BLaER1 (cell line): ENCODE data around the gene TNPO2.
A peak's percentile ranks its signal among the peaks of the same experiment; 100 is the strongest.
"Not testable (repeated sequence)": the region's sequence is repeated elsewhere in the genome, so short reads cannot be mapped to it uniquely, and the experiment has no call there.

Experiments used
- H3K27ac ChIP-seq: shearing (Covaris generic); formaldehyde crosslinking; 2 replicates; pipeline ENCODE4 v1.8.1; 2022
- H3K27me3 ChIP-seq: shearing (Covaris generic); formaldehyde crosslinking; 2 replicates; pipeline ENCODE4 v1.8.1; 2022
- H3K36me3 ChIP-seq: shearing (Covaris generic); formaldehyde crosslinking; 2 replicates; pipeline ENCODE4 v1.8.1; 2022
- H3K4me1 ChIP-seq: shearing (Covaris generic); formaldehyde crosslinking; 2 replicates; pipeline ENCODE4 v1.8.1; 2022
- H3K4me2 ChIP-seq: shearing (Covaris generic); formaldehyde crosslinking; 2 replicates; pipeline ENCODE4 v1.8.1; 2022
- H3K4me3 ChIP-seq: shearing (Covaris generic); formaldehyde crosslinking; 2 replicates; pipeline ENCODE4 v1.8.1; 2022
- H3K9ac ChIP-seq: shearing (Covaris generic); formaldehyde crosslinking; 2 replicates; pipeline ENCODE4 v1.8.1; 2022
- H3K9me3 ChIP-seq: shearing (Covaris generic); formaldehyde crosslinking; 2 replicates; pipeline ENCODE4 v1.8.1; 2022
- H4K20me1 ChIP-seq: shearing (Covaris generic); formaldehyde crosslinking; 2 replicates; pipeline ENCODE4 v1.8.1; 2022
- Cebpa-rat ChIP-seq: shearing (Covaris generic); IDR thresholded peaks from 2 replicates; pipeline ENCODE4 v1.8.1; 2022

The TNPO2 gene

GRCh38 chr19:12745166-12745897 lies 21.6 kb upstream of the TNPO2 start:
- Histone ChIP-seq H3K27ac (0 out of 2 replicates have a peak overlapping the region, but pooled peaks have one; percentile 9), H3K4me2 (peak overlapping the region; percentile 64), H3K36me3 (peaks cover 73% of the 10 kb centered on the region), H3K9me3 (peaks cover 16% of the 10 kb centered on the region), H3K9ac (peak overlapping the region; percentile 50; the same call in 1 of the 2 replicates), H4K20me1 (peaks cover 12% of the 10 kb centered on the region; the same call in 1 of the 2 replicates), H3K4me3 (no peak overlapping the region), H3K27me3 (no peaks in the 10 kb centered on the region), H3K4me1 (peaks cover 48% of the 10 kb centered on the region)
- TF ChIP-seq Cebpa-rat = no peak

GRCh38 chr19:12737835-12738351 lies 14.2 kb upstream of the TNPO2 start:
- Histone ChIP-seq H3K36me3 (peaks cover 43% of the 10 kb centered on the region), H3K4me2 (peak overlapping the region; percentile 95), H3K4me3 (peak overlapping the region; percentile 87), H3K4me1 (peaks cover 41% of the 10 kb centered on the region), H3K9ac (peak overlapping the region; percentile 88), H3K27me3 (no peaks in the 10 kb centered on the region), H4K20me1 (peaks cover 13% of the 10 kb centered on the region), H3K9me3 (no peaks in the 10 kb centered on the region), H3K27ac (peak overlapping the region; percentile 98)
- no peak for TF ChIP-seq Cebpa-rat

- Histone ChIP-seq H3K27ac (peak within 1 kb of the TSS; percentile 98), H3K27me3 (no peaks in the 10 kb centered on the region), H3K36me3 (peaks cover 43% of the 10 kb centered on the region), H3K4me2 (peak within 1 kb of the TSS; percentile 95), H4K20me1 (peaks cover 20% of the 10 kb centered on the region), H3K9me3 (no peaks in the 10 kb centered on the region), H3K4me1 (peaks cover 45% of the 10 kb centered on the region), H3K9ac (peak within 1 kb of the TSS; percentile 88), H3K4me3 (peak within 1 kb of the TSS; percentile 87)
- TF ChIP-seq Cebpa-rat = no peak
Measured at GRCh38 chr19:12736995-12737834, 13.5 kb upstream of the TNPO2 start, which contains the start of gene GET3. GET3 (plus strand) TSS chr19:12737497; CDS start chr19:12737506, 9 bp downstream.

- peaks cover 71% of the 10 kb centered on the region for H3K4me1 ChIP-seq
- peak overlapping the region; percentile 98 for H3K9ac ChIP-seq
- H3K36me3 ChIP-seq = peaks cover 45% of the 10 kb centered on the region
- peak overlapping the region; percentile 99 for H3K27ac ChIP-seq
- H3K4me3 ChIP-seq = peak overlapping the region; percentile 87
- no peaks in the 10 kb centered on the region for H3K9me3 ChIP-seq
- no peaks in the 10 kb centered on the region for H3K27me3 ChIP-seq
- H4K20me1 ChIP-seq = peaks cover 56% of the 10 kb centered on the region
- H3K4me2 ChIP-seq = peak overlapping the region; percentile 97
- TF ChIP-seq Cebpa-rat = no peak
Measured at GRCh38 chr19:12733369-12734214, 9.9 kb upstream of the TNPO2 start.

GRCh38 chr19:12731337-12731736 lies 7.6 kb upstream of the TNPO2 start:
- Histone ChIP-seq H3K4me1 (peaks cover 56% of the 10 kb centered on the region), H3K27me3 (no peaks in the 10 kb centered on the region), H3K9ac (no peak overlapping the region), H3K27ac (no peak overlapping the region), H3K36me3 (peaks cover 64% of the 10 kb centered on the region), H3K4me2 (peak overlapping the region; percentile 9), H3K9me3 (no peaks in the 10 kb centered on the region), H3K4me3 (no peak overlapping the region), H4K20me1 (peaks cover 57% of the 10 kb centered on the region)
- TF ChIP-seq Cebpa-rat = no peak

- peak overlapping the region; percentile 26; the same call in 1 of the 2 replicates for H3K27ac ChIP-seq
- no peak for TF ChIP-seq Cebpa-rat
- H3K36me3 ChIP-seq = peaks cover 64% of the 10 kb centered on the region
- H3K9me3 ChIP-seq = no peaks in the 10 kb centered on the region
- peak overlapping the region; percentile 2 for H3K4me2 ChIP-seq
- peaks cover 57% of the 10 kb centered on the region for H4K20me1 ChIP-seq
- no peak overlapping the region for H3K4me3 ChIP-seq
- H3K4me1 ChIP-seq = peaks cover 43% of the 10 kb centered on the region
- no peak overlapping the region for H3K9ac ChIP-seq
- no peaks in the 10 kb centered on the region for H3K27me3 ChIP-seq
Measured at GRCh38 chr19:12730064-12730463, 6.3 kb upstream of the TNPO2 start.

GRCh38 chr19:12727745-12728433 lies 4.2 kb upstream of the TNPO2 start:
- H3K9ac ChIP-seq = no peak overlapping the region
- H3K4me3 ChIP-seq = no peak overlapping the region
- H3K27ac ChIP-seq = no peak overlapping the region
- peaks cover 44% of the 10 kb centered on the region for H4K20me1 ChIP-seq
- H3K9me3 ChIP-seq = no peaks in the 10 kb centered on the region
- peaks cover 64% of the 10 kb centered on the region for H3K36me3 ChIP-seq
- TF ChIP-seq Cebpa-rat = no peak
- H3K27me3 ChIP-seq = no peaks in the 10 kb centered on the region
- H3K4me1 ChIP-seq = peaks cover 42% of the 10 kb centered on the region
- H3K4me2 ChIP-seq = no peak overlapping the region

GRCh38 chr19:12726988-12727316 lies 3.2 kb upstream of the TNPO2 start:
- no peaks in the 10 kb centered on the region for H3K9me3 ChIP-seq
- H3K9ac ChIP-seq = no peak overlapping the region
- peaks cover 33% of the 10 kb centered on the region for H3K4me1 ChIP-seq
- no peak for TF ChIP-seq Cebpa-rat
- no peaks in the 10 kb centered on the region for H3K27me3 ChIP-seq
- peaks cover 55% of the 10 kb centered on the region for H3K36me3 ChIP-seq
- H3K4me3 ChIP-seq = no peak overlapping the region
- H4K20me1 ChIP-seq = peaks cover 34% of the 10 kb centered on the region
- no peak overlapping the region for H3K27ac ChIP-seq
- no peak overlapping the region for H3K4me2 ChIP-seq

- H3K27me3 ChIP-seq, H3K27ac ChIP-seq, H3K9me3 ChIP-seq, H3K4me2 ChIP-seq, H3K9ac ChIP-seq, H3K4me3 ChIP-seq: not testable (repeated sequence)
- H4K20me1 ChIP-seq = peaks cover 34% of the 10 kb centered on the region
- H3K4me1 ChIP-seq = peaks cover 21% of the 10 kb centered on the region
- H3K36me3 ChIP-seq = peaks cover 41% of the 10 kb centered on the region
Measured at GRCh38 chr19:12725612-12726011, 1.9 kb upstream of the TNPO2 start.
